Choroid plexus epithelial cell (primary cell): ENCODE data around the gene THSD4.

Experiments
- DNase-seq: peaks from one replicate; pipeline ENCODE4 v3.0.0-alpha.2; 2010; ENCODE audit warnings: low read depth
- H3K4me3 ChIP-seq: 2 replicates; pipeline ENCODE4 v1.5.1; 2011; ENCODE audit warnings: low read depth, mild to moderate bottlenecking, control low read depth, low read length, moderate library complexity
- CTCF ChIP-seq: conservative IDR thresholded peaks from 2 replicates; pipeline ENCODE4 v1.5.1; 2011; ENCODE audit warnings: low read depth, mild to moderate bottlenecking, control low read depth, inconsistent platforms, low read length, moderate library complexity

The THSD4 gene

GRCh38 chr15:71197620-71198019 lies 82.3 kb downstream of the THSD4 start:
- no peak overlapping the region for H3K4me3 ChIP-seq
- no peak for TF ChIP-seq CTCF
- DNase-seq, result no peak

- no peak for TF ChIP-seq CTCF
- no peak for DNase-seq
Observed at GRCh38 chr15:71198846-71199245, 83.6 kb downstream of the THSD4 start.

DNA sequence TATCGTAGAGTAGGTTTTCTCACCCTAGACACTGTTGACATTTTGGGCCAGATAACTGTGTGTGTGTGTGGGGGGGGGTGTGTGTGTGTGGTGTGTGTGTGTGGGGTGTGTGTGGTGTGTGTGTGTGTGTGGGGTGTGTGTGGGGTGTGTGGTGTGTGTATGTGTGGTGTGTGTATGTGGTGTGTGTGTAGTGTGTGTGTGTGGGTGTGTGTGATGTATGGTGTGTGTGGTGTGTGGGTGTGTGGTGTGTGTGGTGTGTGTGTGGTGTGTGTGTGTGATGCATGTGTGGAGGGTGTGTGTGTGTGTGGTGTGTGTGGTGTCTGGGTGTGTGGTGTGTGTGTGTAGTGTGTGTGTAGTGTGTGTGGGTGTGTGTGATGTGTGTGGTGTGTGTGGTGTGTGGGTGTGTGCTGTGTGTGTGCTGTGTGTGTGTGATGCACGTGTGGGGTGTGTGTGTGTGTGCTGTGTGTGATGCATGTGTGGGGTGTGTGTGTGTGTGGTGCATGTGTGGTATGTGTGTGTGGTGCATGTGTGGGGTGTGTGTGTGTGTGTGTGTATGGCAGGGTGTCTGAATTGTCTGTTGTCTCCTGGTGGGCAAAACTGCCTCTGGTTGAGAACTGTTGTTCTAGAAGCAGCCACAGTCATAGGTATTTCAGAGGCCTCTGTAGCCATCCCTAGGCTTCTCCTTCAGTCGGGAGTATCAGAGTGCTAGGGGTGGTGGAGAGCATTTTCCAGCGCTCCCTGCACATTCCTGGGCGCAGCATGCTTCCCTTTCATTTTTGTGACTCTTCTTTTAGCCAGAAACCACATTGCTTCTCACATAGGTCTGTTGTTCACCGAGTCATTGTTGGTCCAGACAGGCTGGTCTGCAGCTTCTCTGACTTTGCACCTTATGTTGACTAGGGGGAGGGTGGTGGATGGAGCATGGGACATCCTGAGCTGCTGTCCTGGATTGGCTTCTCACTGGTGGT lies 84.4 kb downstream of the THSD4 start:
- DNase-seq, result no peak
- no peak overlapping the region for H3K4me3 ChIP-seq
- TF ChIP-seq CTCF, result no peak

More at GRCh38 chr15:71198846-71199245, 83.6 kb downstream of the THSD4 start:
- H3K4me3 ChIP-seq, result no peak overlapping the region

DNA sequence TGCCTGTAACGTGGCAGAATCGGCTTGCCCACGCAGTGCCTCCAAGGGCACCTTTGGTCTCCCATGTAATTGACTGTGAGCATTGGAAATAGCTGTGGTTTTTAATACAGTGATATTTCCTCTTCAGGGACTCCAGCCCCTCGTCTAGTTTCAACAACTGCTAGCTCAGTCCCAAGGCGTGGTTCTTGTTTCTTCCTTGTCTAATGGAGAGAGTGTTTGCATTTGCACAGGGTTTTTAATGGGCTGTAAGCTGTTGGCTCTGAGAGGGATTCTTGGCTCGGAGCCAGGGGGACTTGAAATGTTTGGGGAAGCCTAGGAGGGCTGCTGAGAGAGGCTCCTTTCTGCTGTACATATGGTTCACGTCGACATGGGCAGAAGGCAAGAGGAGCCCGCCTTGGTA lies 86.2 kb downstream of the THSD4 start:
- no peak overlapping the region for H3K4me3 ChIP-seq
- TF ChIP-seq CTCF, result no peak
- DNase-seq, result no peak

DNA sequence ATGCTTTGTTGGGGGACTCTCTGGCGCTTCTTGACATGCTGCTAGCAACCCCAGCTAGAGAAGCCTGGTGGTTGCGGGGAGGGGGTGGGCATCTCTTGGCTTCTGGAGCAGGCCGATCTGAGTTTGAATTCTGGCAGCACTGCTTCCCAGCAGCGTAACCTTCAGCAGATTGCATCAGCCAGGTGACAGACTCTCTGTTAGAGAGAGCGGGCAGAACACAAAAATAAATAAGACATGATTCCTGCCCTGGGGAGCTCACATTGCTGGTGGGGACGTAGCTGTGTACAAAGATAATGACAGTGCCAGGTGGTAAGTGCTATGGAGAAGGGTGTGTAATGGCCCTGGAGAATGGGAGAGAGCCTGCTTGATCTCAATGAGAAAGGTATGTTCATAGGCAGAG lies 87.4 kb downstream of the THSD4 start:
- no peak overlapping the region for H3K4me3 ChIP-seq
- DNase-seq, result no peak
- TF ChIP-seq CTCF, result no peak

DNA sequence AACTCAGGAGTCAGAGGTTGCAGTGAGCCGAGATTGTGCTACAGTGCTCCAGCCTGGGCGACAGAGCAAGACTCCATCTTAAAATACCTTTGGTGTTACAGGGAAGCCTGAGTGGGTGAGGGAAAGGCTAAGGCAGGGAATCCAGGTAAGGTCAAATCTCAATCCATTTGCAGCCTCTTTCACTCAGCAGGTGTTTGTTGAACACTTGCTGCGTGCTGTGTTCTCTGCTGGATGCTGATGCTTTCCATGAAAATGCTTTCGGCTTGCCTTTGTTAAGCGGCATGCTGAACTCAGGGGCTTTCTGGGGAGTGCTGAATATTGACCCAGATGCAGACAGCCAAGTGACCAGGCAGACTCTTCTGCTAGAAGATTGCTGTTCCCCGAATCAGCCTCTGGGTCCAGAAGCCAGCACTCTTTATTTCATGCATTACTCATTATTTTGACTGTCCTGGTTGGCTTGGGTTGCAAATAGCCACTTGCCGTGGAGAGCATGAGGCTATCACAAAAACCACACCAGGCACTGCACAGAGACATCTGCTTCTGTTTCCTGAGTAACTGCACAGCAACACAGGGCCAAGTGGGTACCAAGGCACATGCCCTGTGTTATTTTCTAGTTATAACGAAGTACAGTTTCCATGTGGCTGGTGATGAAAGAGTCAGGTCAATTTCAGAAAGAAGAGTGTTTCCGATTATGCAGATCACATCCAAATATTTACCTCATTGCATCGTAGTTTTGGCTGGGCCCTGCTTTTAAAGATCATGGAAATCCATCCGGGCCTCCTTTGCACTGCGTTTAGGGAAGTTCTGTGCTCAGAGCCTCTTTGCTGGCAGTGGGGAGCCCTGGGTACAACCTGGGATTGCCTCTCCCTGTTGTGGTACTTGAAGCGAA lies 88.6 kb downstream of the THSD4 start:
- no peak overlapping the region for H3K4me3 ChIP-seq
- DNase-seq, result no peak
- no peak for TF ChIP-seq CTCF
